Kidney epithelial cell (primary cell): ENCODE data around the gene GNAO1. TPM values are rescaled to one million over a fixed set of nuclear protein-coding genes. Genes with fewer than 3 reads are reported as not detected.
A peak's percentile ranks its signal among the peaks of the same experiment; 100 is the strongest.

Experiments used
- DNase-seq: peaks from one replicate; pipeline ENCODE4 v3.0.0-alpha.2; 2010; ENCODE audit warnings: low read depth
- H3K27me3 ChIP-seq: 2 replicates; pipeline ENCODE4 v1.6.0; 2011; ENCODE audit warnings: low read length; ENCODE audit not compliant: control insufficient read depth, insufficient read depth
- H3K36me3 ChIP-seq: 2 replicates; pipeline ENCODE4 v1.5.1; 2011; ENCODE audit warnings: low read length; ENCODE audit not compliant: control insufficient read depth, insufficient read depth
- H3K4me3 ChIP-seq: 2 replicates; pipeline ENCODE4 v1.5.1; 2011; ENCODE audit warnings: low read depth, mild to moderate bottlenecking, control low read depth, low read length
- CTCF ChIP-seq: IDR thresholded peaks from 2 replicates; pipeline ENCODE4 v1.5.1; 2011; ENCODE audit warnings: mild to moderate bottlenecking, moderate library complexity, low read length, control low read depth, inconsistent platforms; ENCODE audit not compliant: insufficient read depth, poor library complexity, severe bottlenecking
- total RNA-seq: library from RNA; depleted of rRNA; stranded (reverse); fragments of >200 nt; gene quantifications from 2 replicates; pipeline ENCODE4 v1.2.3, GENCODE V29; 2015

The GNAO1 gene
- total RNA-seq, 1 donor from 2014 or later = 5.7 TPM

GRCh38 chr16:56190677-56191155, 573 bp upstream of the GNAO1 start:
- Histone ChIP-seq H3K36me3 (no peaks in the 10 kb centered on the region), H3K4me3 (peak overlapping the region; percentile 44), H3K27me3 (peaks cover 54% of the 10 kb centered on the region)
- DNase-seq = no peak
- no peak for TF ChIP-seq CTCF

- Histone ChIP-seq H3K4me3 (no peak overlapping the region), H3K36me3 (no peaks in the 10 kb centered on the region), H3K27me3 (peaks cover 56% of the 10 kb centered on the region)
- DNase-seq = no peak
- no peak for TF ChIP-seq CTCF
Observed at GRCh38 chr16:56191835-56192634, 746 bp downstream of the GNAO1 start.

GRCh38 chr16:56192635-56192945, 1.3 kb downstream of the GNAO1 start:
- Histone ChIP-seq H3K36me3 (no peaks in the 10 kb centered on the region), H3K4me3 (no peak overlapping the region), H3K27me3 (peaks cover 62% of the 10 kb centered on the region)
- TF ChIP-seq CTCF = no peak
- no peak for DNase-seq

GRCh38 chr16:56192986-56193945, 2.0 kb downstream of the GNAO1 start:
- DNase-seq = no peak
- peaks cover 62% of the 10 kb centered on the region for H3K27me3 ChIP-seq
- no peak overlapping the region for H3K4me3 ChIP-seq
- no peaks in the 10 kb centered on the region for H3K36me3 ChIP-seq
- TF ChIP-seq CTCF = no peak

GRCh38 chr16:56193951-56194726, 2.9 kb downstream of the GNAO1 start:
- Histone ChIP-seq H3K36me3 (no peaks in the 10 kb centered on the region), H3K4me3 (no peak overlapping the region), H3K27me3 (peaks cover 58% of the 10 kb centered on the region)
- TF ChIP-seq CTCF = no peak
- peak; percentile 34 for DNase-seq
